ENCODE data around the gene SLC47A2. TPM values are rescaled to one million over a fixed set of nuclear protein-coding genes. Genes with fewer than 3 reads are reported as not detected.

The SLC47A2 gene
- polyA plus RNA-seq, 1 donor from 2014 or later: not detected

- Histone ChIP-seq H3F3A (ENCODE audit: insufficient read depth, low read length, poor library complexity, severe bottlenecking) (no peaks in the 10 kb centered on the region), H3K4me2 (ENCODE audit: low read length) (no peak overlapping the region), H3K27me3 (ENCODE audit: insufficient read depth, low read depth, low read length) (no peaks in the 10 kb centered on the region), H3K9ac (ENCODE audit: low read length) (no peak overlapping the region), H2AFZ (ENCODE audit: low read depth, low read length) (no peak overlapping the region), H3K4me3 (ENCODE audit: low read length) (no peak overlapping the region), H3K79me2 (replicated peaks; ENCODE audit: insufficient read depth, low read length) (no peaks in the 10 kb centered on the region), H3K27ac (ENCODE audit: low read length) (no peak overlapping the region), H3K9me2 (ENCODE audit: insufficient read depth, low read length) (no peaks in the 10 kb centered on the region), H4K20me1 (ENCODE audit: insufficient read depth) (no peaks in the 10 kb centered on the region), H3K9me3 (ENCODE audit: low read length) (no peaks in the 10 kb centered on the region), H3K36me3 (ENCODE audit: insufficient read depth, low read length) (no peaks in the 10 kb centered on the region)
- TF ChIP-seq RAD21 (conservative IDR thresholded peaks at IDR 0.05) (no peak), POLR2AphosphoS5 (IDR thresholded peaks at IDR 0.05) (no peak), SMC3 (conservative IDR thresholded peaks at IDR 0.05; ENCODE audit: poor library complexity) (no peak), EZH2 (IDR thresholded peaks at IDR 0.05; ENCODE audit: borderline replicate concordance, insufficient read depth, low read length, poor library complexity, severe bottlenecking) (no peak)
Observed at GRCh38 chr17:19720631-19721426, 4.4 kb upstream of the SLC47A2 start.

GRCh38 chr17:19720210-19720475 is 3.8 kb upstream of the SLC47A2 start:
- Histone ChIP-seq H3K79me2 (replicated peaks; ENCODE audit: insufficient read depth, low read length) (no peaks in the 10 kb centered on the region), H3K36me3 (ENCODE audit: insufficient read depth, low read length) (no peaks in the 10 kb centered on the region)
- no peak for TF ChIP-seq RAD21 (conservative IDR thresholded peaks at IDR 0.05)
- TF ChIP-seq REST (IDR thresholded peaks at IDR 0.05; ENCODE audit: borderline replicate concordance): no peak
- TF ChIP-seq MXI1 (conservative IDR thresholded peaks at IDR 0.05; ENCODE audit: poor library complexity, severe bottlenecking): no peak
- TF ChIP-seq SMC3 (conservative IDR thresholded peaks at IDR 0.05; ENCODE audit: poor library complexity): no peak

GRCh38 chr17:19719355-19720209 is 3.2 kb upstream of the SLC47A2 start:
- no peak overlapping the region for H3K9ac ChIP-seq (ENCODE audit: low read length)
- H4K20me1 ChIP-seq (ENCODE audit: insufficient read depth): no peaks in the 10 kb centered on the region
- no peak overlapping the region for H3K4me3 ChIP-seq (ENCODE audit: low read length)
- no peaks in the 10 kb centered on the region for H3F3A ChIP-seq (ENCODE audit: insufficient read depth, low read length, poor library complexity, severe bottlenecking)
- H3K27me3 ChIP-seq (ENCODE audit: insufficient read depth, low read depth, low read length): no peaks in the 10 kb centered on the region
- no peaks in the 10 kb centered on the region for H3K9me3 ChIP-seq (ENCODE audit: low read length)
- H3K27ac ChIP-seq (ENCODE audit: low read length): no peak overlapping the region
- no peak overlapping the region for H2AFZ ChIP-seq (ENCODE audit: low read depth, low read length)
- H3K79me2 ChIP-seq (replicated peaks; ENCODE audit: insufficient read depth, low read length): no peaks in the 10 kb centered on the region
- no peak for TF ChIP-seq TAF1 (IDR thresholded peaks at IDR 0.05; ENCODE audit: low read depth)
- TF ChIP-seq EP300 (conservative IDR thresholded peaks at IDR 0.05; ENCODE audit: poor library complexity, severe bottlenecking): no peak
- H3K4me2 ChIP-seq (ENCODE audit: low read length): no peak overlapping the region
- H3K36me3 ChIP-seq (ENCODE audit: insufficient read depth, low read length): no peaks in the 10 kb centered on the region
- no peaks in the 10 kb centered on the region for H3K9me2 ChIP-seq (ENCODE audit: insufficient read depth, low read length)

More at GRCh38 chr17:19720210-19720475, 3.8 kb upstream of the SLC47A2 start:
- H3K4me3 ChIP-seq (ENCODE audit: low read length): no peak overlapping the region
- H3K27me3 ChIP-seq (ENCODE audit: insufficient read depth, low read depth, low read length): no peaks in the 10 kb centered on the region
- no peaks in the 10 kb centered on the region for H3K9me3 ChIP-seq (ENCODE audit: low read length)
- no peak overlapping the region for H3K27ac ChIP-seq (ENCODE audit: low read length)
- H3K4me2 ChIP-seq (ENCODE audit: low read length): no peak overlapping the region
- no peak overlapping the region for H3K9ac ChIP-seq (ENCODE audit: low read length)
- no peak overlapping the region for H2AFZ ChIP-seq (ENCODE audit: low read depth, low read length)
- H4K20me1 ChIP-seq (ENCODE audit: insufficient read depth): no peaks in the 10 kb centered on the region
- no peaks in the 10 kb centered on the region for H3F3A ChIP-seq (ENCODE audit: insufficient read depth, low read length, poor library complexity, severe bottlenecking)
- H3K9me2 ChIP-seq (ENCODE audit: insufficient read depth, low read length): no peaks in the 10 kb centered on the region
